HG02884 (cell line): ENCODE data around the gene PIMREG.

ENCODE experiments used
- ATAC-seq: cut with Tn5 transposase; IDR thresholded peaks from one replicate; pipeline ENCODE4 v1.9.1; 2021; ENCODE audit warnings: mild to moderate bottlenecking, moderate library complexity; ENCODE audit not compliant: unreplicated experiment

The PIMREG gene

DNA sequence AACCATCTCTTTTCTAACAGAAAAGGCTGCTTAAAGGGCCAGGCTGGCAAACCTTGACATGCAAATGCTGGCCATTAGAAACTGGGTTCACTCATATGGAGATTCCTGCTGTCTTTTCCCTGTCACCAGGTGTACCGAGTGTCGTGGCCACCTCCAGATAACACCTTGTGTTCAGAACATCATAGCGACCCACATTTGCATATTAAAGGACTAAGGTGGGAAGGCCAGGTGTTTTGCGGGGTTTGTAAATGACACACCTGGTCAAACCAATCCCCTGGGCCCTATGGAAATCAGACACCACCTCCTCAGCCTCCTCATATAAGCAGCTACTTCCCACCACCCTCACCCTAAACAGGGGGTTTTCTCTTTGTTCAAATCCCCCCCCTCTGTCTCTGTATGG, 6.8 kb upstream of the PIMREG start:
- no peak for ATAC-seq

DNA sequence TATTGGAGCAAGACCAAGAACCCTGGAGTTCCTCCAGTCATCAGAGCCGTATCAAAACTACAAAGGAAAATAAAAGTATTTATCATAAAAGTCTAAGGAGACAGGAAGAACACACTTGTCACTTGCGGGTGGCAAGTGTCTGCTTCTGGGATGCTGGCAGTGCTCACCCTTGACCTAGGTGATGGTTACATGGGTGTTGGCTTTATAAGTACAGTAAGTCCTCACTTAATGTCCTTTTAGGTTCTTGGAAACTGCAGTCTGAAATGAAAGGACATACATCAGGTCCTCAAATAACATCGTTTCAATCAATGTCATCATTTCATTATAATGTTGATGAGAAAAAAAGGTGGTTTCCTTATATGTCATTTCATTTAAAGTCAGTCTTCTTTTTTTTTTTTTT, 6.3 kb upstream of the PIMREG start:
- no peak for ATAC-seq

DNA sequence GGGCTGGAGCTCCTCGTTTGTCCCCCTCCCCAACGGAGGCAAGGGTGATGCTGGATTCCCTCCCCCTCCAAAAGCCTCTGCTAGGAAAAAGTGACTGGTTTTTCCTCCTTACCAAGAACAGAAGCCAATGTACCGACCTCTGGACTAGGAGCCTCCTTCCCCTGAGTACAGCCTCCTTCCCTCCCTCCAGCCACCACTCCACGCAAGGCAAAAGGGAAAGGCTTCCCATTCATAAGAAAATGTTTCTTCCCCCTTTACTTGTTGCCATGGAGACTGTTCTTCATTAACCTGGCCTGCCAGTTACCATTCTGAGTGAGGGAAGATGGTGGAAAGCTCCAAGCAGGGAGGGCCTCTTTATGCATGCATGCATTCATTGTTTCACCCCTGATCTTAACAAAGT, 4.3 kb upstream of the PIMREG start:
- ATAC-seq = no peak

DNA sequence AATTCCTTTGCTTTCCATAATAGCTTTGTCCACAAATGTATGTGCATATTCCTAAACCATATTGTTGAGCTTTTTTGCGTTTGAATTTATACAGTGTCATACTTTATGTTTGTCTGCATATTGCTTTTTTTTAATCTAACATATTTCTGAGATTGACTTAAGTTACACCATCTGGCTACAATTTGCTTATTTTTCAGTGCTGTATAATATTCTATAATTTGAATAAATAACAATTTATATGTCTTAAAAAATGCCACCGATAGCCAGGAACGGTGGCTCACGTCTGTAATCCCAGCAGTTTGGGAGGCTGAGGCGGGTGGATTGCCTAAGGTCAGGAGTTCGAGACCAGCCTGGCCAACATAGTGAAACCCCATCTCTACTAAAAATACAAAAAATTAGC, 1.5 kb upstream of the PIMREG start:
- no peak for ATAC-seq

DNA sequence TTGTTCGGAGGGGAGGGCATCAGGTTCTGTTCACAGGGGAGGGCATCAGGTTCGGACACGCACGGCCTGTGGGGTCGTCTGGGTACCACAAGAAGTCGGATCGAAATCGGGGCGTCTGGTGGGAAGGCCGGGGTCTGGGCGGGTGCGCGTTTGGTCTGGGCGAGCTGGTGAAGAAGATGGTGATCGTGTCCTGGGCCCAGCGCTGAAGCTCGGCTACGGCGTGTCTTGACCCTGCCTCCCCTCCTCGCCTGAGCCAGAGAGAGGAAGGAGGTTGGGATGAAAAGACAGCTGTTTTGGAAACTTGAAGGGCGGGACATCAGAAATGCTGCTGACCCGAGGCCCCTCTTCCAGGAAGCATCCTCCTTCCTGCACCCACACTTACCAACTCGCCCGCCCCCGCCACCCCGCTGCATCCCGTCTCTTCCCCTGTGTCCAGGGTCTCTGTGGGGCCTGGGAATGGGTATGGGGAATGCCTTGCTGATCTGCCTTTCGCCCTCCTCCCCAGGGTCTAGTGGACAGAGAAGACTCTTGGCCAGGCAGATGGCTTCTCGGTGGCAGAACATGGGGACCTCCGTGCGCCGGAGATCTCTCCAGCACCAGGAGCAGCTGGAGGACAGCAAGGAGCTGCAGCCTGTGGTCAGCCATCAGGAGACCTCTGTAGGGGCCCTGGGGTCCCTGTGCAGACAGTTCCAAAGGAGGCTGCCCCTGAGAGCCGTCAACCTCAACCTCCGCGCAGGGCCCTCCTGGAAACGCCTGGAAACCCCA, 498 bp downstream of the PIMREG start:
- ATAC-seq = no peak

DNA sequence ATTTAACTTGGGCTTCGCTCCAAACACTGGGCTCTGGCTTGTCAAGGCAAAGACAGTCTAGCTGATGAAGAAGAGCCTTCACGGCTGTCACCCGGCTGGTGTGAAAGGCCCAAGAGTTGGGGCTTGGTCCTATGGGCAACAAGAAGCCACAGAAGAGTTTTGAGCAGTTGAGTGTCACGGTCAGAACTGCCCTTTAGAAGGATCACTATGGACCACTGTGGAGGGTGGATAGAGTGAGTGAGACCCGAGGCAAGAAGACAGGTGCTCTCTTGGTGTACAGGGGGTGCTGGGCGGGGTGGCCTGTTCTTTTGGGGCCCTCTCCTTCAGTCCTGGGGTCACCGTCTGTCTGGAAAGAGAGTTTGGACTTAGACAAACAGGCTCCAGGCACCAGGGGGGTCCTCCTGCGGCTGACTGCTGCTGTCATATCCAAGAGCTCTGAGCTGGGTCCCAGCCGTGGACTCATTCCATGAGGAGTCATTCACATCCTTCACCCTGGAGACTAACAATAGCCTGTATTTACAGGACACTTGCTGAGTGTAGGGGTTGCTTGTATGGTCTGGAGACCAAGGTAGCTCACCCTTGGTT, 2.4 kb downstream of the PIMREG start:
- no peak for ATAC-seq

DNA sequence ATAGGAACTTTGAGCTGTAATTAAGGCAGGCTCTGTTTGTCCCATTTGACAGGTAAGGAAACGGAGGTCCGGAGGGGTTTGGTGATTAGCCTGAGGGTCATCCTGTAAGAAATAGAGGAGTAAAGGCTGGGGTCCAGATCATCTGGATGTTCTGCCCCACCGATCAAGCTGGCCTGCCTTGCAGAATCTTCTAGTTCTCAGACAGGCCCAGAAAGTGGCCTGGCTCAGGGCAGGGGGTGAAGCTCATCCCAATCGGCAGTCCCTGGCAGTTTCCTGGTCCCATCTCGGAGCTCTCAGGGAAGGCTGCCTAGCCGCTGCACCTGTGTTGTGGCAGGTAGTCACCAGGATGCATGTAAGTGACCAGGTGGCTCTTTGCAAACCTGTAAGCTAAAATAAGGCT, 4.2 kb downstream of the PIMREG start:
- no peak for ATAC-seq

DNA sequence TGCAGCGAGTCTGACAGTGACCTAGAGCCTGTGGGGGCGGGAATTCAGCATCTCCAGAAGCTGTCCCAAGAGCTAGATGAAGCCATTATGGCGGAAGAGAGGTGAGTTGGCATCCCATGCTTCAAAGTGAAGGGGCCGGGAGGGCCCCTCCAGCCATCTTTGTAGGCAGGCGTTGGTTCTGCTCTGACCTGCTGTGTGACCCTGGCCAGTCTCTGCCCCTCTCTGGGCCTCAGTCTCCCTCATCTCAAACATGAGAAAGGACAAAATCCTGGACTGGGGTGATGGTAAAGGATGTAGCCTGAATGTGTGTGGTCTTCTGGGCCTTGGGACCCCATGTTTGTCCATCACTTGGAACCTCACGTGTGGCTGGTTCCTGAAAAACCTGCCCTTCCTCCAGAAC, 5.1 kb downstream of the PIMREG start:
- no peak for ATAC-seq

DNA sequence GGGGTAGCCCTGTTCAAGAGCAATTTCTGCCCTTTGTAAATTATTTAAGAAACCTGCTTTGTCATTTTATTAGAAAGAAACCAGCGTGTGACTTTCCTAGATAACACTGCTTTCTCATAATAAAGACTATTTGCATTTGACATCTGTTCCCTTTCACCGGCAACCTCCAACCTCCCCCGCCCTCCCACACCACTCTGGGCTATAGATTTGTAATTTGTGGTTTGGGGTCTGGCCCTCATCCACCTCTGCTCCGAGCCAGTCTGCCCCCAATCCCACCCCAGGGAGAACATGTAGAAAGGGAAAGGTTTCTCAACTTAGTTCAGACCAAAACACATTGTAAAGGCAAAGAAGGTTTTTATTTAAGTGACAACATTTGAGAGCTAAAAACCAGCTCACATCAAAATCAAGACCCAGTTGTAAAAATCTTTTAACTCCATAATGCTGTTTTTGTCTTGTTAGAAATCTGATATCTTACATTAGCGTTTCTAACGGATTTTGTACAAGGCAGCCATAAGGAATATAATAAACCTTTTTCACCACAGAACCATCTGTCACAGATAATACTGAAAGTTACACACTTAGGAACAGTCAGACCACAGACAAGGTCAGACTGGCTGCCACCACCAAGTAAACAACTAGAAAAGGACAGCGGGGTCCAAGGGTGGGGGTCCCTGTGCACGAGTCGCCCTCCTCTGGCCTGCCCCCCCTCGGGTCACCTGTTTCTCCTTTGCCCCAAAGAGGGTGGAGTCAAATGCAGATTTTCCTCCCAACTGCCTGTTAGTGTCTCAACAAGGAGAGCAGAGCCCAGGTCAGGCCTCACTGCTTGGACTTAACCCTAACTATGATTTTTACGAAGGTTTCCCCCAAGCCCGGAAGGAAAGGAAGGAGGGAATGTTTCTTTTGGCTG, 6.9 kb downstream of the PIMREG start:
- no peak for ATAC-seq

DNA sequence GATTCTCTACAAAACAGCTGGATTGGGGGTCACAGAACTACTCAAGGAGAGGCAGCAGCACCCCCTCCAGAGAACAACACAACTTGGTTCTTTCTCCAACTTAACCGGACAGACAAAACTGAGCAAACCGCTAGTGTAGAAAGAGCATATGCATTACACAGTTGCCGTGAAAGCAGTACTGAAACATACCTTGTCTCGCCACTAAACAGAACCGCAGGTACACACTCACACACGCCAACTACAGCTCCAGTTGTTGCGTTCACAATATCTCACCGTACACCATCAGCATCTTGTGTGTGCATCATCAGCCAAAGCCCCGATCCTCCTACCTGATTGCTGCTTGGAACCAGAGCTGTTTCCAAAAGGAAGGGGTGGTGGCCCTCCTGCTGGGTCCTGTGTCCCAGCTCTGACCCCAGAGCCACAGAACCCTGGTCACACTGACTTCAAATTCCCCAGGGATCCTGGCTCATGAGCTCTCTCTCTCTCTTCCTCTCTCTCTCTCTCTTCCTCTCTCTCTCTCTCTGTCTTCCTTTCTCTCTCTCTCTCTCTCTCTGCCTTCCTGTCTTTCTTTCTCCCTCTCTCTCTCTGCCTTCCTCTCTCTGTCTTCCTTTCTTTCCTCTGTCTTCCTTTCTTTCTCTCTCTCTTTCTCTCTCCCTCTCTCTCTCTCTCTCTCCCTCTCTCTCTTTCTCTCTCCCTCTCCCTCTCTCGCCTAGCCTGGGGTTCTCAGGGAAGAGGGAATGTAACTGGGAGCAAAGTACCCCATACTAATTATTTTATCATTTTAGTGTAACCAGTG, 8.4 kb downstream of the PIMREG start:
- ATAC-seq = no peak

DNA sequence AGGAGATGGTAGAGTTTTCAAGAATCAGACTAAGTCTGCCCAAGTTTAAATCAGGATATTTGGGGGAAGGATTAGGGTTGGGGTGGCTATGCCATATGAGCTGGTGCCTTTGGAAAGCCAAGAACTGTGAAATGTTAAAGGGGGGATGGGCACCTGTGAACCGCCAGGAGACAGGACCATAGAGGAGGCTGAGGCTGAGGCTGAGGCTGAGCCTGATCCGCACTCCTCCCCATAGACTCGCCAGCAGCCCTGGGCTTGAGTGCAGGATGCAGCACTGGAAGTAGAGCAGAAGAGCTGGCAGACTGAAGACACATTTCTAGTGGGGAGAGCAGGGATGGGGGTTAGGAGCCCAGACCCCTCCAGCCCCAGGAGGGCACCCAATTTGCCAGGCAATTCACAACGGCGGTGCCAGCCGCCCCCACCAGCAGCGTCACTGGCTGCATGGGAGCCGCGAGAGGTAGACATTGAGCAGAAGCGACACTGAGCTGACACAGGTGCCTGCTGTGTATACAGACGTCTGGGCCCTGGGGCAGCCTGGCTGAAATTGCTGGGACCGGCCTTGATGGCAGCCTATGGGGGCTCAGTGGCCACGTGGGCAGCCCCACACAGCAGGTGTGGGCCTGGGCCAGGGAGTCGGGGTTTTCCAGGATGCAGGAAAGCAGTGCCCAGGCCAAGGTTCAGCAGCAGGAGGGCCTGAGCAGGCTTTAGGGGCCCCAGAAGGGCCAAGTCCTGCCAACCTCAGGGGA, 9.2 kb downstream of the PIMREG start:
- ATAC-seq = no peak

DNA sequence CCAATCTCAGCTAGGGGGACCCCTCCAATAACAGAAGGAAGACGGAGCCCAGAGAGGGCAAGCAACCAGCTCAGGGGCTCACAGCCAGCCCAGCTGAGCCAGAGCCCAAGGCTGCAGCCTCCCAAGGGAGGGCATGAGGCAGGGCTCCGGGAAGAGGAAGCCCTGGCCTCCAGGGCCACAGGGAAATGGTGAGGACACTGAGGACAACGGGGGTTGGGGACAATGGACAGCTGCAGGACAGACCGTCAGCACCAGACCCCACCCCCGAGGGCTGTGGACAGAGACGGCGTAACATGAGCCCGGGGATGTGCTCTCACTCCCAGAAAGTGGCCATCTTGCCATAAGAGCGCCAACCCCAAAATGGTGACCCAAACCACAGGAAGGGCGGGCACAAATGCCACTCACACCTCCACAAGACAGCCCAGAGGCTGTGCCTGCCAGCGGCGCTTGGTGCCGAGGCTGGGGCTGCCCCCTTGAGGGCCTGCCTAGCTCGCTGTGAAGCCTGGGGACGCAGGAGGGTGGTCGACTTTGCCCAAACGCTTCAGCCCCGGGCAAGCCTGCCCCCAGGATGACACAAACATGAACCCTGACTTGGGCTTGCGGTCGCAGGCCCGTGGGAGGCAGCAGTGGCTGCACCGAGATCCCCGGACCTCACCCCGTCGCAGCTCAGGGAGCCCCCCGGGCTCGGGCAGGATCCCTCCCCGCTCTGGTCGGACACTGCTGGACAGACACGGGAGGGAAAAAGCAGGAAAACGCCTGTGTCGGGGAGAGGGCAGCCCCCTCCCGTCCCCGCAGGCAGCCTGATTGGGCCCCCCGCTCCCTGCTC, 10.5 kb downstream of the PIMREG start:
- ATAC-seq = no peak

DNA sequence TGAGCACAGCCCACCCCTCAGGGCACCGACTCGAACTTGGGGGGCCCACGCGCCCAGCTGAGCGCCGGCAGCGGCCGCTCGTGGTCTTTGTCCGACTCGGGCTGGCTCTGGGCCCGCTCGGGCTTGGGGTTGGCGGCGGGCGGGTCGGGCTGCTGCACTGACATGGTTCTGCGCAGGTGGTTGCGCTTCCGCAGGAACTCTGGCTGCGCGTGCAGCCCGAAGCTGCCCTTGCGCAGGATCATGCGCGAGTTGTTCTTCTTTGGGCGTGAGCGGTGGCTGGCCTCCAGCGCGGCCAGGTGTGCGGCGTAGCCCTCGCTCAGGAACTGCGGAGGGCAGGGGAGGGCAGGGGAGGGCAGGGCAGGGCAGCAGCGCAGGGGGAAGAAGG, 11.1 kb downstream of the PIMREG start:
- ATAC-seq = no peak

DNA sequence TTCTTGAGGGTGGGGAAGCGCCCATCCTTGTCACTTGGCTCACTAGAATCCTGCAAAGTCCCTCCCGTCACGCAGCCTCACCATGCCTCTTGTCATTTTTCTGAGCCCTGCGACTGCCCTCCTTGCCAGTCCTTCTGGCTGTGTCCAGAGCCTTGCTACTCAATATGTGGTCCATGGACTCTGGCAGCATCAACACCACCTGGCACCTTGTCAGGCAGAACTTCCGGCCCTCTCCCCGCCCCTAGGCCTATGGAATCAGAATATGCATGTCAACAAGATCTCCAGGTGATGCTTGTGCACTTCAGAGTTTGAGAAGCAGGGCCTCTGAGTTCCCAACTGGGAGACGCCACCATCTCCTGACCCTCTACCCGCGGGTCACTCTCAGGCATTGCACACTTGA, 12.1 kb downstream of the PIMREG start:
- ATAC-seq = no peak

DNA sequence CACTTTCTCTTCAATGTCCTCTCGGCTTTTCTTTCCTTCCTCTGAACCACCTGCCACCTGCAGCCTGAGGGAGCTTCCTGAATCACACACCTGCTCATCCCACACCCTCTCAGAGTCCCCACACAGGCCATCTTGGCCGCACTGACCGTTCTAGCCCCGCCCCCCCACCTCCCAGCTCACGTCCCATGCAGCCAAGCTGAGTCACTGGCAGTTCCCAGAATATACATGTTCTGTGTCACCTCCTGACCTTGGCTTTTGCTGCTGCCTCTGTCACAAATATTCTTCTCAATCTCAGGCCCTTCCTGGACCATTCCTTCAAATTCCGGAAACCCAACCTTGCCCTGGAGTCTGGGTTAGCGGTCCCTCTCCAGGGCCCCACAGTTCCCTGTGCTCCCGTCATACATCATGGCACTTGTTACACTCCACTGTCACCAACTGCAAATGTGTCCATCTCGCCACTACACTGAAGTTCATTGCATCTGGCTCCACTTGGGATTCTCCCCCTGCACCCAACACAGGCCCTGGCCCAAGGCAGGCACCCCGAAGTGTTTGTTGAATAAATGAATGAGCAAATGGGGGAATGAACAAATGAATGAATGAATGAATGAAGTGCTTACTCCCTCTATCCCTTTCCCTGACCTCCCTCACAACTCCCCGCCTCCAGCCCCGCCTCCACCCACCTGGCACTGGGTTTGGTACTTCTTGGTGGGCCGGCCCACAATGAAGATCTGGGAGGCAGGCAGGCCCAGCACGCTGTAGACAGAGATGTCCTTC, 12.8 kb downstream of the PIMREG start:
- ATAC-seq = no peak

DNA sequence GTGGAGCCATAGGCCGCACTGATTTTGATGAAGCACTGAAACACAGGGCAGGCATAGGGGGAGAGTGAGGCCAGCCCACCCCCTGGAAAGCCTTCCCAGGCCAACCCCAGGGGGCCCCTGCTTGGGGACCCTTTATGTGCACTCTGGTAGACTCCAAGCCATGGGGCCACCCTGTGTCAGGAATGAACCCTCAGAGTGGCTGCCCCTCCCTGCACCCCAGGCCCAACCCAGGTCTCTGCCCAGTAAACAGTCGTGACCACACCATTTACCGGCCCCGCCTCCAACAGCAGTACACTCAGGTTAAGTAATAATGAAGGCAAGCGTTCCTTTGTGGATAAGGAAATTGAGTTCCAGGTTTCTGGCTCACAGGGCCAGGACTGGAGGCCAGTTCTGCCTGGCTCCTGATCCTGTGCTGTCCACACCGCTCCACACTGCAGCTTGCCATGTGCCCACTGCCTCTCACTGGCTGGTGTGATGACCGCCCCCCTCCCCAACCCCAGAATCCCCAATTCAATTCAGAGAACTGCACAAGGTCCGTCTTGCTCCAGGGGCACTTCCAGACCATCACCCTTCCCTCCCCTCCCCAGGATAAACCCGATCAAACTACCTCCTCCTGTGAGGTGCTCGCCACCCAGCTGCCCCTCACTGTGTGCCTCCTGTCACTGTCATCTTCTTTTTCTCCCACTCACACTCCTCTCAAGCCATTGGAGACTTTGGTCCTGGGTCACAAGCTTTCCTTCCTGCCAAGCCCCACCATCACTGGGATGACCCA, 13.6 kb downstream of the PIMREG start:
- ATAC-seq = no peak

DNA sequence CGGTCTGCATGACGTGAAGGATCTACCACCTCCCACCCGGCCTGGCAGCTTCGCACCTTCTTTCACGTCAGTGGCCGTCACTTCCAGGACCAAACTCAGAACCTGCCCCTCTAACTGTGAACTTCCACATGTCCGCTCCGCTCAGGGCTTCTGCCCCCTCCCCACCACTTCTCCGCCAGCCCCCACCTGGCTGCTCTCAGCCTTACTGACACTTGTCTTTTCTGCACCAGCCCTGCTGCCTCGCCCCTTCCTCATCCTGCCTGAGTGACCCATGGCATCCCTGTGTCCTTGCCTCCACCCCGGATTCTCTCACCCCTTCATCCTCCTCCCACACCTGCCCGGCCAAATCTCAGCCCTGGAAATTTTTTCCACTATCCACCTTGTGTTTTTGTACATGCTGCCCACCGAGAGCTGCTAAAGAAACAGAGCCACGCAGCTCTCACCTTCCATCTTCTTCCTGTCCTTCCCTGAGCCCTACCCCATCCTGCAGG, 14.2 kb downstream of the PIMREG start:
- no peak for ATAC-seq
